Measurements from ENCODE around the gene MRGPRD.

MRGPRD gene, protein sequence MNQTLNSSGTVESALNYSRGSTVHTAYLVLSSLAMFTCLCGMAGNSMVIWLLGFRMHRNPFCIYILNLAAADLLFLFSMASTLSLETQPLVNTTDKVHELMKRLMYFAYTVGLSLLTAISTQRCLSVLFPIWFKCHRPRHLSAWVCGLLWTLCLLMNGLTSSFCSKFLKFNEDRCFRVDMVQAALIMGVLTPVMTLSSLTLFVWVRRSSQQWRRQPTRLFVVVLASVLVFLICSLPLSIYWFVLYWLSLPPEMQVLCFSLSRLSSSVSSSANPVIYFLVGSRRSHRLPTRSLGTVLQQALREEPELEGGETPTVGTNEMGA

DNA sequence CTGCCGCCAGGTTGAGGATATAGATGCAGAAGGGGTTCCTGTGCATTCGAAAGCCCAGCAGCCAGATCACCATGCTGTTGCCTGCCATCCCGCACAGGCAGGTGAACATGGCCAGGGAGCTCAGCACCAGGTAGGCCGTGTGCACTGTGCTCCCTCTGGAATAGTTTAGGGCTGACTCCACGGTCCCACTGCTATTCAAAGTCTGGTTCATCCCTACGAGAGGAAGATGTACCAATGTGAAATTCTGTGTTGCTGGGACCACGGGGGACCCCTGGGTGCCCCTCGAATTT, at the start of gene MRGPRD:
MRGPRD (minus strand) TSS at position 211 of the 290 bp plus-strand sequence; CDS start at position 211, 0 bp downstream.
- TF ChIP-seq, protein P1, sequence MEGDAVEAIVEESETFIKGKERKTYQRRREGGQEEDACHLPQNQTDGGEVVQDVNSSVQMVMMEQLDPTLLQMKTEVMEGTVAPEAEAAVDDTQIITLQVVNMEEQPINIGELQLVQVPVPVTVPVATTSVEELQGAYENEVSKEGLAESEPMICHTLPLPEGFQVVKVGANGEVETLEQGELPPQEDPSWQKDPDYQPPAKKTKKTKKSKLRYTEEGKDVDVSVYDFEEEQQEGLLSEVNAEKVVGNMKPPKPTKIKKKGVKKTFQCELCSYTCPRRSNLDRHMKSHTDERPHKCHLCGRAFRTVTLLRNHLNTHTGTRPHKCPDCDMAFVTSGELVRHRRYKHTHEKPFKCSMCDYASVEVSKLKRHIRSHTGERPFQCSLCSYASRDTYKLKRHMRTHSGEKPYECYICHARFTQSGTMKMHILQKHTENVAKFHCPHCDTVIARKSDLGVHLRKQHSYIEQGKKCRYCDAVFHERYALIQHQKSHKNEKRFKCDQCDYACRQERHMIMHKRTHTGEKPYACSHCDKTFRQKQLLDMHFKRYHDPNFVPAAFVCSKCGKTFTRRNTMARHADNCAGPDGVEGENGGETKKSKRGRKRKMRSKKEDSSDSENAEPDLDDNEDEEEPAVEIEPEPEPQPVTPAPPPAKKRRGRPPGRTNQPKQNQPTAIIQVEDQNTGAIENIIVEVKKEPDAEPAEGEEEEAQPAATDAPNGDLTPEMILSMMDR (conservative IDR thresholded peaks at IDR 0.05; ENCODE audit: low read depth, low read length) = no peak
- no peak within 1 kb of the TSS for H3K4me3 ChIP-seq (ENCODE audit: low read depth, low read length)
- DNase-seq (ENCODE audit: low read depth) = no peak

DNA sequence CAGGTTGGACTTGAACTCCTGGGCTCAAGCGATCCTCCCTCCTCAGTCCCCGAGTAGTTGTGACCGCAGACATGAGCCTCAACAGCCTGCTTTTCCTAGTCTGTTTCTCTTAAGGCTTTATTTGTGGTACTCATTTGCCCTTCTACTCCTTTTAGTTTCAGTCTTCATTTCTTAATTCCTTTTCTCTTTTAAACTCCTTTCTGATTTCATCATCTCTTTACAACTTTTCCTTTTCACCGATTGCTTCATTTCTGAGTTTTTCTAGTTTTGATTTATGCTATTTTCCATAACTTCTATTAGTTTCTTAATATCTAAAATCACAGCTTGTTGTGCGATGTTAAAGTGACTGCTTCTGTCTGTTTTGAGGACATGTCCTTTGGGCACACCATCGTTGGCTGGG, 49.5 kb upstream of the MRGPRD start:
- no peak for DNase-seq (ENCODE audit: low read depth)
- TF ChIP-seq, protein P1 (conservative IDR thresholded peaks at IDR 0.05; ENCODE audit: low read depth, low read length) = no peak
- H3K4me3 ChIP-seq (ENCODE audit: low read depth, low read length) = no peak overlapping the region

DNA sequence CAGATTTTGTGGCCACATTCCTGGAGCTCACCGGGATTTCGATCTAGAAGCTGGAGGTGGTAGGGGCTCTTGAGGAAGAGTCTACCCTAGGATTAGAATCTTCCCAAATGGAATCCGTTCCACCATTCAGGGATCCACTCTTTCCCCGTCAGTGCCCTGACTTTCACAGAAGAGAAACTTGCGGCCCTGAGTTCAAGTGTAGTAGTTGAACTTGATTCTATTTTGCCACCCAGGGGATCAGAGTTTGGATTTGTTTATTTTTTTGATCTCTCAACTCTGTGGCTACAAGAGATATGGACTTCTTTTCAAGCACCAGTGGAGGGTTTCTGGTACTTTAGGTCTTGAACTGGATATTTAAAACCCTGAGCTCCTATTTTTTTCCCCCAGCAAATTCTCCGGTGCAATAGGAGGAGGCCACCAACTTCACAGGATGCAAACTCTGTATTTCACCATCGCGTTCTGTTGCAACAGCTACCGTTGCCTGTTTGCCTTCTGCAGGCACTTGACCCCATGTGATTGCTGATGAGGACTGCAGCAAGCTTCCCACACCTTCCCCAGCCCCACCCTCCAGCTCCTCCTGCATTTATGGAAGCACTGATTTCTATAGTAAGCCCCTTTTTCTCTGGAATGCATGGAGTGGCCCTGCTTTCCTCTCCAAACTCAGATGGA, 47.1 kb upstream of the MRGPRD start:
- peak; percentile 94 for DNase-seq (ENCODE audit: low read depth)
- TF ChIP-seq, protein P1 (conservative IDR thresholded peaks at IDR 0.05; ENCODE audit: low read depth, low read length) = no peak
- H3K4me3 ChIP-seq (ENCODE audit: low read depth, low read length) = no peak overlapping the region

DNA sequence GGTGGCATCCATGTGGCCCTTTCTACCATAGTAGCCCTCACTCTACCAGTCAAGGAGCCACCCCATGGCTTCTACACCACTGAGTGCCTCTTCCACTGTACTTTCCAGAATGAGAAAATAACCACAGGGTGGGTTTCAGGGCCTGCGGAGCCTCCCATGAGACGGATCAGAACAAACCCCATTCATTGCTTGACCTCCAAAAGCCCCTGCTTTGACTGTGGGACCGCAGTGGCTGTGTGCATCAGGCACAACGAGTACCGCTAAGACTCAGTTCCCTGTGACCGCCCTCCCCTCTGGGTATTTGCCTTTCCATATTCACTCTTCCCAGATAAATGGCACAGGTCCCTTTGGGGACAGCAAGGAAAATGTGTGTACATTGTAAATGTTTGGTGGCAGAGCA, 43.7 kb upstream of the MRGPRD start:
- TF ChIP-seq, protein P1 (conservative IDR thresholded peaks at IDR 0.05; ENCODE audit: low read depth, low read length) = no peak
- no peak overlapping the region for H3K4me3 ChIP-seq (ENCODE audit: low read depth, low read length)
- no peak for DNase-seq (ENCODE audit: low read depth)

DNA sequence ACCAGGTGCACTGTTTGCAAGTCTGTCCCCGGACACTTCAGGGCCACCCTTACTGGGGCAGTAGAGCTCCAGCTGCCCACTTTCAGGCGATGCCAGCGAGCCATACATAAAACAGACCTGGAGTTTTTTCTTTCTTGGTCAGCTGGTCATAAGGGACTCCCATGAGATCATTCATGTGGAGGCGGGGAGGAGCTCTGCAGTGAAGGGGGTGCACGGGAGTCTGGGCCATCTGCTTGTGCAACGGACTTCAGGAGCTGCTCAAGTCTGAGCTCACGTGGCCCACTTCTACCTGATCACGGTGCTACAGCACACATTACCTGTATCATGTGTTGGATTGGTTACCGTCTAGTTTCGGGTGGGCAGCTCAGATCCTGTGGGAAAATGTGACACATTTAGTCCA, 41.5 kb upstream of the MRGPRD start:
- TF ChIP-seq, protein P1 (conservative IDR thresholded peaks at IDR 0.05; ENCODE audit: low read depth, low read length) = no peak
- no peak for DNase-seq (ENCODE audit: low read depth)
- no peak overlapping the region for H3K4me3 ChIP-seq (ENCODE audit: low read depth, low read length)

DNA sequence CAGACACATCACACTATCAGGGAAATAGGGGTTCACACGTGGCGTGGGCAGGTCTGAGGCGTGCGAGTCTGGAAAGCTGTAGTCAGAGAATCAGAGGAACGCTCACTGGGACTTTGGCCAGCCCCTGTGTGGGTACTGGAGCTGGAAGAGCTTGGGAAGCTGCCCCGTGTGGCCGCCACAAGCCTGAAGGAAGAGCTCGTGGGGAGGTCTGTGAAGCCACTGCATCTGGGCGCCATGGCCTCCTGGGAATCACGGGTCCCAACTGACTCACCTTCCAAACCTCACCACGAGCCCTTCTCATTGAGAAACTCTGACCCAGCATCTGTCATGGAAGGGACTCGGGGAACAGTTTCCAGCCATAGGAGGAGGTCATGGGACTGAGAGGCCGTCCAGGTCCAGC, 38.1 kb upstream of the MRGPRD start:
- TF ChIP-seq, protein P1 (conservative IDR thresholded peaks at IDR 0.05; ENCODE audit: low read depth, low read length) = no peak
- no peak overlapping the region for H3K4me3 ChIP-seq (ENCODE audit: low read depth, low read length)
- no peak for DNase-seq (ENCODE audit: low read depth)

DNA sequence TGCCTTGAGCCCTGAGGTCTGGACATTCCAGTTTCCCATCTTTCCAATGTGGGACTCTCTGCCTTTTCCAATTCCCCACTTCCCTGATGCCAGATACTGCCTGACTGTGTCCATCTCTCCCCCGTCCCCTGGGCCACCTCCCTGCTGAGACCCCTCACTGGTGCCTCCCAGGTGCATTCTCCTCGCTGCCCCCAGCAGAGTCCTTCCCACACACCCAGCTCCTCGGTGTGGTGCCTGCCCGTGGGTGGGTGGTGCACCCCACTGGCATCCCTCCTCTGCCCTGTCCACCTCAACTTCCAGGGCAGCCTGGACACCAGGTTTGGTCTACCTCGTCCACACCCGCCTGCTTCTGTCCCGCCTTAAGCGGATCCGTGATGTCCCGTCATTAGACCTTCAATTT, 37.2 kb upstream of the MRGPRD start:
- no peak for DNase-seq (ENCODE audit: low read depth)
- TF ChIP-seq, protein P1 (conservative IDR thresholded peaks at IDR 0.05; ENCODE audit: low read depth, low read length) = no peak
- H3K4me3 ChIP-seq (ENCODE audit: low read depth, low read length) = no peak overlapping the region

Measured in choroid plexus epithelial cell (primary cell).